ENCODE measurements around the gene ALPI. TPM values are rescaled to one million over a fixed set of nuclear protein-coding genes. Genes with fewer than 3 reads are reported as not detected.

The ALPI gene
- total and polyA plus RNA-seq, 2 donors (not counting 1 experiment from before 2014, with no cell fraction given), result not detected

DNA sequence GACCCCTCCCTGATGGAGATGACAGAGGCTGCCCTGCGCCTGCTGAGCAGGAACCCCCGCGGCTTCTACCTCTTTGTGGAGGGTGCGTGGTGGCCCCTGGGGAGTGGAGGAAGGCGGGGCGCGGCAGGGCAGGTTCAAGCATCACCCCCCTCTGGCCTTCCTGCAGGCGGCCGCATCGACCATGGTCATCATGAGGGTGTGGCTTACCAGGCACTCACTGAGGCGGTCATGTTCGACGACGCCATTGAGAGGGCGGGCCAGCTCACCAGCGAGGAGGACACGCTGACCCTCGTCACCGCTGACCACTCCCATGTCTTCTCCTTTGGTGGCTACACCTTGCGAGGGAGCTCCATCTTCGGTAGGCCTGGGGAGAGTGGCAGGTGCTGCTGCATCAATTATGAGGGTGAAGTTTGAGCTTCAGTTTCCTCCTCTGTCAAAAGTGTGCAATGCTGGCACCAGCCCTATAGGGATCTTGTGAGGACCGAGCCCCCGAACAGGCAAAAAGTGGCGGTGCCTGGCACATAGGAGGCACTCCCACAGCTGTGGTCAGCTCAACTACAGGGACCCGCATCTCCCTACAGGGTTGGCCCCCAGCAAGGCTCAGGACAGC is 2.2 kb downstream of the ALPI start:
- Histone ChIP-seq H3K4me3 (replicated peaks in 1 of 4; ENCODE audit: control extremely low read depth in 1 of 4, insufficient read depth in 1 of 4, low read depth in 3 of 4, low read length in 4 of 4) (no peak overlapping the region), H3K27ac (ENCODE audit: insufficient read depth, low read length) (no peak overlapping the region), H3K36me3 (ENCODE audit: control insufficient read depth, insufficient read depth, low read length) (no peaks in the 10 kb centered on the region), H3K4me2 (ENCODE audit: extremely low read depth, insufficient read depth, low read length) (no peak overlapping the region), H3K27me3 (ENCODE audit: control insufficient read depth, insufficient read depth, low read length) (peaks cover 3% of the 10 kb centered on the region), H3K9me3 (ENCODE audit: control insufficient read depth, insufficient read depth, low read depth, low read length) (no peaks in the 10 kb centered on the region), H2AFZ (ENCODE audit: low read length) (no peak overlapping the region), H3K9ac (ENCODE audit: insufficient read depth, low read length) (no peak overlapping the region), H4K20me1 (ENCODE audit: control insufficient read depth, extremely low read depth, insufficient read depth, low read length) (no peaks in the 10 kb centered on the region), H3K79me2 (ENCODE audit: control insufficient read depth, insufficient read depth, low read length) (no peaks in the 10 kb centered on the region), H3K4me1 (ENCODE audit: control insufficient read depth, extremely low read depth, insufficient read depth, low read length) (no peaks in the 10 kb centered on the region)
- TF ChIP-seq, protein P1, sequence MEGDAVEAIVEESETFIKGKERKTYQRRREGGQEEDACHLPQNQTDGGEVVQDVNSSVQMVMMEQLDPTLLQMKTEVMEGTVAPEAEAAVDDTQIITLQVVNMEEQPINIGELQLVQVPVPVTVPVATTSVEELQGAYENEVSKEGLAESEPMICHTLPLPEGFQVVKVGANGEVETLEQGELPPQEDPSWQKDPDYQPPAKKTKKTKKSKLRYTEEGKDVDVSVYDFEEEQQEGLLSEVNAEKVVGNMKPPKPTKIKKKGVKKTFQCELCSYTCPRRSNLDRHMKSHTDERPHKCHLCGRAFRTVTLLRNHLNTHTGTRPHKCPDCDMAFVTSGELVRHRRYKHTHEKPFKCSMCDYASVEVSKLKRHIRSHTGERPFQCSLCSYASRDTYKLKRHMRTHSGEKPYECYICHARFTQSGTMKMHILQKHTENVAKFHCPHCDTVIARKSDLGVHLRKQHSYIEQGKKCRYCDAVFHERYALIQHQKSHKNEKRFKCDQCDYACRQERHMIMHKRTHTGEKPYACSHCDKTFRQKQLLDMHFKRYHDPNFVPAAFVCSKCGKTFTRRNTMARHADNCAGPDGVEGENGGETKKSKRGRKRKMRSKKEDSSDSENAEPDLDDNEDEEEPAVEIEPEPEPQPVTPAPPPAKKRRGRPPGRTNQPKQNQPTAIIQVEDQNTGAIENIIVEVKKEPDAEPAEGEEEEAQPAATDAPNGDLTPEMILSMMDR (conservative IDR thresholded peaks at IDR 0.05 in 1 of 2, IDR thresholded peaks at IDR 0.05 in 1 of 2; ENCODE audit: low read depth in 1 of 2, low read length in 2 of 2), result no peak
- DNase-seq (ENCODE audit: low read depth in 2 of 2), result no peak

DNA sequence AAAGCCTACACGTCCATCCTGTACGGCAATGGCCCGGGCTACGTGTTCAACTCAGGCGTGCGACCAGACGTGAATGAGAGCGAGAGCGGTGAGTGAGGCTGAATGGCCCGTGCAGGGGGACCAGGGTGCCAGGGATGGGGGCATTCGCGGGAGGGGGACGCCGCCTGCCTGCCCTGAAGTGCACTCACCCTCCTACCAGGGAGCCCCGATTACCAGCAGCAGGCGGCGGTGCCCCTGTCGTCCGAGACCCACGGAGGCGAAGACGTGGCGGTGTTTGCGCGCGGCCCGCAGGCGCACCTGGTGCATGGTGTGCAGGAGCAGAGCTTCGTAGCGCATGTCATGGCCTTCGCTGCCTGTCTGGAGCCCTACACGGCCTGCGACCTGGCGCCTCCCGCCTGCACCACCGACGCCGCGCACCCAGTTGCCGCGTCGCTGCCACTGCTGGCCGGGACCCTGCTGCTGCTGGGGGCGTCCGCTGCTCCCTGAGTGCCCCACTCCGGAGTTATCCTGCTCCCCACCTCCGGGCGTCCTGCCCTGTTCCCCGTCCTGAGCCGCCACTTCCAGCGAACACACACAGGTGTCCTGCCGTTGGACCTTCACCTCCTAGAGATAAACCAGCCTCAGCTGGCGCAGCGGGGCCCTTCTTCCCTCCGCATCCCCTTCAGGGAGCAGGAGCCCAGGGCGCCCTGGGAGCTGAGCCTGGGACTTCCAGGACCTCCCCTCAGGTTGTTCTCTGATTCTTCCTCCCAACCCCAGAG is 2.9 kb downstream of the ALPI start:
- Histone ChIP-seq H3K9me3 (ENCODE audit: control insufficient read depth, insufficient read depth, low read depth, low read length) (no peaks in the 10 kb centered on the region), H3K4me3 (replicated peaks in 1 of 4; ENCODE audit: control extremely low read depth in 1 of 4, insufficient read depth in 1 of 4, low read depth in 3 of 4, low read length in 4 of 4) (no peak overlapping the region), H2AFZ (ENCODE audit: low read length) (no peak overlapping the region), H3K36me3 (ENCODE audit: control insufficient read depth, insufficient read depth, low read length) (no peaks in the 10 kb centered on the region), H3K27me3 (ENCODE audit: control insufficient read depth, insufficient read depth, low read length) (peaks cover 3% of the 10 kb centered on the region), H3K4me1 (ENCODE audit: control insufficient read depth, extremely low read depth, insufficient read depth, low read length) (no peaks in the 10 kb centered on the region), H3K9ac (ENCODE audit: insufficient read depth, low read length) (no peak overlapping the region), H3K4me2 (ENCODE audit: extremely low read depth, insufficient read depth, low read length) (no peak overlapping the region), H3K27ac (ENCODE audit: insufficient read depth, low read length) (no peak overlapping the region), H4K20me1 (ENCODE audit: control insufficient read depth, extremely low read depth, insufficient read depth, low read length) (no peaks in the 10 kb centered on the region), H3K79me2 (ENCODE audit: control insufficient read depth, insufficient read depth, low read length) (no peaks in the 10 kb centered on the region)
- DNase-seq (ENCODE audit: low read depth in 2 of 2), result no peak
- TF ChIP-seq, protein P1 (conservative IDR thresholded peaks at IDR 0.05 in 1 of 2, IDR thresholded peaks at IDR 0.05 in 1 of 2; ENCODE audit: low read depth in 1 of 2, low read length in 2 of 2), result no peak
- no peak for TF ChIP-seq EZH2 (IDR thresholded peaks at IDR 0.05; ENCODE audit: low read length, missing control alignments)

GRCh38 chr2:232459419-232460035 is 3.6 kb downstream of the ALPI start:
- no peak for DNase-seq (ENCODE audit: low read depth in 2 of 2)
- no peaks in the 10 kb centered on the region for H3K36me3 ChIP-seq (ENCODE audit: control insufficient read depth, insufficient read depth, low read length)
- H3K9me3 ChIP-seq (ENCODE audit: control insufficient read depth, insufficient read depth, low read depth, low read length), result no peaks in the 10 kb centered on the region
- TF ChIP-seq, protein P1 (conservative IDR thresholded peaks at IDR 0.05 in 1 of 2, IDR thresholded peaks at IDR 0.05 in 1 of 2; ENCODE audit: low read depth in 1 of 2, low read length in 2 of 2), result no peak
- TF ChIP-seq EZH2 (IDR thresholded peaks at IDR 0.05; ENCODE audit: low read length, missing control alignments), result no peak
- peaks cover 3% of the 10 kb centered on the region for H3K27me3 ChIP-seq (ENCODE audit: control insufficient read depth, insufficient read depth, low read length)
- H4K20me1 ChIP-seq (ENCODE audit: control insufficient read depth, extremely low read depth, insufficient read depth, low read length), result no peaks in the 10 kb centered on the region
- no peak overlapping the region for H2AFZ ChIP-seq (ENCODE audit: low read length)
- no peak overlapping the region for H3K9ac ChIP-seq (ENCODE audit: insufficient read depth, low read length)
- no peak overlapping the region for H3K27ac ChIP-seq (ENCODE audit: insufficient read depth, low read length)
- no peaks in the 10 kb centered on the region for H3K79me2 ChIP-seq (ENCODE audit: control insufficient read depth, insufficient read depth, low read length)
- no peaks in the 10 kb centered on the region for H3K4me1 ChIP-seq (ENCODE audit: control insufficient read depth, extremely low read depth, insufficient read depth, low read length)
- no peak overlapping the region for H3K4me2 ChIP-seq (ENCODE audit: extremely low read depth, insufficient read depth, low read length)
- H3K4me3 ChIP-seq (replicated peaks in 1 of 4; ENCODE audit: control extremely low read depth in 1 of 4, insufficient read depth in 1 of 4, low read depth in 3 of 4, low read length in 4 of 4), result no peak overlapping the region

Data from fibroblast of lung (primary cell).